Natural killer cell treated with Interleukin-12 subunit alpha and Interleukin-12 subunit beta and Interleukin-15 and Interleukin-18, amount 100 ng/mL, for 72 hours (primary cell): Measurements from ENCODE around the gene ANO5. TPM values are rescaled to one million over a fixed set of nuclear protein-coding genes. Genes with fewer than 3 reads are reported as not detected.

Experiments
- ATAC-seq, 2 donors: fragments of 150-1000 bp; cut with Tn5 transposase in 1 of 2; sonication (Bioruptor Pico), chemical (Tn5 transposase) in 1 of 2; 2 replicates each; pipeline ENCODE4 v1.10.0; 2021
- DNase-seq: peaks from one replicate; pipeline ENCODE4 v3.0.0; 2022; ENCODE audit warnings: low spot score
- H3K27ac Mint-ChIP-seq, 2 donors: 1 replicate in 1 of 2; 2 replicates in 1 of 2; pipeline ENCODE4 v1.8.0; 2022; ENCODE audit warnings: mixed read lengths in 2 of 2, mild to moderate bottlenecking in 1 of 2, moderate library complexity in 1 of 2
- H3K27me3 Mint-ChIP-seq, 2 donors: 1 replicate in 1 of 2; 2 replicates in 1 of 2; pipeline ENCODE4 v1.8.0; 2022; ENCODE audit warnings: mixed read lengths in 2 of 2
- H3K36me3 Mint-ChIP-seq: one replicate; pipeline ENCODE4 v1.8.0; 2022; ENCODE audit warnings: mixed read lengths
- H3K4me1 Mint-ChIP-seq, 2 donors: 1 replicate in 1 of 2; 2 replicates in 1 of 2; pipeline ENCODE4 v1.8.0; 2022; ENCODE audit warnings: low read depth in 2 of 2, mixed read lengths in 2 of 2, mild to moderate bottlenecking in 1 of 2
- H3K4me3 Mint-ChIP-seq: one replicate; pipeline ENCODE4 v1.8.0; 2022; ENCODE audit warnings: mixed read lengths
- H3K9me3 Mint-ChIP-seq: 2 replicates; pipeline ENCODE4 v1.8.0; 2022; ENCODE audit warnings: mixed read lengths
- total RNA-seq, 2 donors: library from RNA; stranded (reverse); gene quantifications; one replicate each; pipeline ENCODE4 v1.2.3, GENCODE V29; 2022

The ANO5 gene, protein sequence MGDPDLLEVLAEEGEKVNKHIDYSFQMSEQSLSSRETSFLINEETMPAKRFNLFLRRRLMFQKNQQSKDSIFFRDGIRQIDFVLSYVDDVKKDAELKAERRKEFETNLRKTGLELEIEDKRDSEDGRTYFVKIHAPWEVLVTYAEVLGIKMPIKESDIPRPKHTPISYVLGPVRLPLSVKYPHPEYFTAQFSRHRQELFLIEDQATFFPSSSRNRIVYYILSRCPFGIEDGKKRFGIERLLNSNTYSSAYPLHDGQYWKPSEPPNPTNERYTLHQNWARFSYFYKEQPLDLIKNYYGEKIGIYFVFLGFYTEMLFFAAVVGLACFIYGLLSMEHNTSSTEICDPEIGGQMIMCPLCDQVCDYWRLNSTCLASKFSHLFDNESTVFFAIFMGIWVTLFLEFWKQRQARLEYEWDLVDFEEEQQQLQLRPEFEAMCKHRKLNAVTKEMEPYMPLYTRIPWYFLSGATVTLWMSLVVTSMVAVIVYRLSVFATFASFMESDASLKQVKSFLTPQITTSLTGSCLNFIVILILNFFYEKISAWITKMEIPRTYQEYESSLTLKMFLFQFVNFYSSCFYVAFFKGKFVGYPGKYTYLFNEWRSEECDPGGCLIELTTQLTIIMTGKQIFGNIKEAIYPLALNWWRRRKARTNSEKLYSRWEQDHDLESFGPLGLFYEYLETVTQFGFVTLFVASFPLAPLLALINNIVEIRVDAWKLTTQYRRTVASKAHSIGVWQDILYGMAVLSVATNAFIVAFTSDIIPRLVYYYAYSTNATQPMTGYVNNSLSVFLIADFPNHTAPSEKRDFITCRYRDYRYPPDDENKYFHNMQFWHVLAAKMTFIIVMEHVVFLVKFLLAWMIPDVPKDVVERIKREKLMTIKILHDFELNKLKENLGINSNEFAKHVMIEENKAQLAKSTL
- total RNA-seq: not detected

DNA sequence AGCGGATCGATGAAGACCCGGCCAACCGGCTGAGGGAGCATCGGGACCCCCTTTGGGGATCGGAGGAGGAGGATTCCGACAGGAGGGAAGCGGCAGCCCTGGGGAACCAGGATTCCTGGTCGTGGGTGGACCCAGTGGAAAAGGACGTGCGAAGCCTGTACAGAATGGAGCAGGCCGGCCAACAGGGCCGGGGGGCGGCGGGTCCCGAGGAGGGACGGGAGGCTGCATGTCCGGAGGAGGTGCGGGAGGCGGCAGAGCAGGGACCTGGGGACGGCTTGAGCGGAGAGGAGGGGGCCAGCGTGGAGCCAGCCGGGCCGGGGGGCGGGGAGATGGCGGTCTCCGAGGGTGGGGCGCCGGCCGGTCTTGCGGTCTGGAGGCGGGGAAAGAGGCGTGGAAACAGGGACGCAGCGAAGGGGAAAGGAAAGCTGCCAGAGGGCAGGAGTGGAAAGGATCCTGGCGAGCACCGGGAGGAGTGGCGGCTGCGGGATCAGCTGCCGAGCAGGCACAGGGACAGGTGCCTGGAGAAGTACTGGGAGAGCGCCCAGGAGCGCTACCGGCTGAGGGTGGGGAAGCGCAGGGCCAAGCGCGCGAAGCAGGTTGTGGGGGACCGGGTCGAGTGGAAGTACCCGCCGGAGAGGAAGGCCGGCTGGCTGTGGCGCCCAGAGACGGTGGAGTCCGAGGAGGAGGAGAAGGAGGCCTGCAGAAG, at the start of gene ANO5:
Gene ANO5 (plus strand): TSS at position 444 of the 706 bp plus-strand sequence. CDS start 408 bp downstream, outside the sequence.
- peak in 1 of 2 donors; percentile 65 for ATAC-seq
- no peak within 1 kb of the TSS for H3K27ac Mint-ChIP-seq
- H3K27me3 Mint-ChIP-seq: peaks cover 7 to 24% of the 10 kb centered on the region in 2 donors
- DNase-seq: no peak
- peaks cover 0 to 7% of the 10 kb centered on the region in 2 donors for H3K4me1 Mint-ChIP-seq
- peaks cover 5% of the 10 kb centered on the region for H3K9me3 Mint-ChIP-seq
- H3K36me3 Mint-ChIP-seq: no peaks in the 10 kb centered on the region
- H3K4me3 Mint-ChIP-seq: peak within 1 kb of the TSS; percentile 61

DNA sequence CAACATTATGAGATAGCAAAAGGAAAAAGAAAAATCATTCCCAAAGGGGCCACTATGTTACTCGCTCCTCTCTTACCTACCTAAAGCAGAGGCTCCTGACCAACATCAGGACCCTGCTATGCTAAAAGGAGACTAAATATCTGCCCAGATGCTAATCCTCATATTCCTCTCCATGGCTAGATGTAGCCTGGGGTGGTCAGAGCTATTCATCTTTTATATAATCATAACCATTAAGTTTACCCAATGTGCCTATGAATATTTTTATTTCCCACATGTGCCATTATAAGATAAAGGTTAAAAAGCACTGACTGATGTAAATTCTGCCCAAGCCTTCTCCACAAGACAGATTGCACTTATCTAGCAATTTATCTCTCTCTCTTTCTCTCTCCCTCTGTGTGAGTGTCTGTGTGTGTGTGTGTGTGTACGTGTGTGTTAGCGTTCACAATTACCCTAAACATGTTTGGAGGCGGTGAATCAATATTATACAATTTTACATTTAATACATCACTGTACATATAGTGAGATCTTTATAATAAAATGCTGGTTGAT, 41.2 kb upstream of the ANO5 start:
- no peak for DNase-seq
- peaks cover 5% of the 10 kb centered on the region for H3K36me3 Mint-ChIP-seq
- ATAC-seq: no peak
- H3K4me3 Mint-ChIP-seq: no peak overlapping the region
- no peak overlapping the region for H3K27ac Mint-ChIP-seq
- no peaks in the 10 kb centered on the region for H3K27me3 Mint-ChIP-seq
- no peaks in the 10 kb centered on the region for H3K4me1 Mint-ChIP-seq
- peaks cover 8% of the 10 kb centered on the region for H3K9me3 Mint-ChIP-seq

DNA sequence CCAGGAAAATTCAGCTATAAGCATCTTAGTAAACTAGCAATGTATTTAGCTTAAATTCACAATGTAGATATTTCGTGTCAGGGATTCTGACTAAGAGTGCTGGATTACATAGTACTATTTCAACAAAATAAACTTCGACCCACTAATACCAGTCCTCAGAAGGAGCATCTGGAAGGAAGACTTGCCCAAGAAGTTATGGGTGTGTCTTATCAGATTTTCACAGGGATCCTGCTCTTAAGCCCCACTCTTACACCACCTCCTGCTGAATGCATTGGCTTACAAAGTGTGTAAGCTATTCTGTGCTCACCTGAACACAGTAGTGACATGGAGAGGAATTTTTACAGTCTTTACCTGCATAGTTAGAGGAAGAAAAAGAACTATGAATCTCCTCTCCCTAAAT, 35.4 kb upstream of the ANO5 start:
- no peak for ATAC-seq
- H3K36me3 Mint-ChIP-seq: no peaks in the 10 kb centered on the region
- no peaks in the 10 kb centered on the region for H3K27me3 Mint-ChIP-seq
- no peaks in the 10 kb centered on the region for H3K9me3 Mint-ChIP-seq
- H3K27ac Mint-ChIP-seq: no peak overlapping the region
- no peaks in the 10 kb centered on the region for H3K4me1 Mint-ChIP-seq
- DNase-seq: no peak
- no peak overlapping the region for H3K4me3 Mint-ChIP-seq

DNA sequence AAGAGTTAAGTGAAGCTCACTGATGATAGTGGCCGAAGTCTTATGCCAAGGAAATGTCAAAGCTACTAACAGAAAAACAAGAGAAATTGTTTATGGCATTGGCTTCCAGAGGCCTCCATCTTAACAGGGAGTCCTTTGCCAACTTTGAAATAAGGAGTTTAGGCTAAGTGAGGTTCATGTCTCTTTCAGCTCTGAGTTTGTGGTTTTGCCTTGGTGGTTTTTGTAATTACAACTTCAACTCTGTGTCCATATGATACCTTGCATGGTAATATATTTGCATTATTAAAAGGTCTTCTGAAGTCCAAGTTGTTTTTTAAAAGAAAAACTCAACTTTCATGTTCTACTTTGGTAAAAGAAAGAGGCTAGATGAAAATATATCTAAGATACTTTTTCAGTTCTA, 31.4 kb upstream of the ANO5 start:
- Mint-ChIP-seq H3K4me3 (no peak overlapping the region), H3K4me1 (no peaks in the 10 kb centered on the region), H3K36me3 (no peaks in the 10 kb centered on the region), H3K27ac (no peak overlapping the region), H3K27me3 (no peaks in the 10 kb centered on the region), H3K9me3 (no peaks in the 10 kb centered on the region)
- no peak for ATAC-seq
- no peak for DNase-seq

DNA sequence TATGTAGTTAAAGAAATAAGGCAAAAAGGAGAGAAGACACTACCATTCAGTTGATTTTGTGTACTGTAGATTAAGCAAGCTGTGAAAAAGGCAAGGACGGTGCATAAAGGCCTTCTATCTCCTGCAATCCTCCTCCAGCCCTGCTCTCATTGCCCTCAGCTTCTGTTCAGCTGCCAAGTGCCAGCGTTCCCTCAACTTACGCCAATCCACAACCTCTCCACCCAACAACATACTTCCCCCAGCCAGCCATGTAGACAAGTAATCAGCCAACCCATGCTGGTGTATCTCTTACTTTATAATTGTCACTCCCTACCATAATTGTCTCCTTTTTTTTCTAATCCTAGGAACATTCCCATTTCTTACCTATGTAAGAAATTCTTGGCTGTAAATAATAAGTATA, 30.1 kb upstream of the ANO5 start:
- H3K36me3 Mint-ChIP-seq: no peaks in the 10 kb centered on the region
- no peaks in the 10 kb centered on the region for H3K27me3 Mint-ChIP-seq
- DNase-seq: no peak
- ATAC-seq: no peak
- H3K27ac Mint-ChIP-seq: no peak overlapping the region
- H3K4me1 Mint-ChIP-seq: no peaks in the 10 kb centered on the region
- no peak overlapping the region for H3K4me3 Mint-ChIP-seq
- no peaks in the 10 kb centered on the region for H3K9me3 Mint-ChIP-seq

DNA sequence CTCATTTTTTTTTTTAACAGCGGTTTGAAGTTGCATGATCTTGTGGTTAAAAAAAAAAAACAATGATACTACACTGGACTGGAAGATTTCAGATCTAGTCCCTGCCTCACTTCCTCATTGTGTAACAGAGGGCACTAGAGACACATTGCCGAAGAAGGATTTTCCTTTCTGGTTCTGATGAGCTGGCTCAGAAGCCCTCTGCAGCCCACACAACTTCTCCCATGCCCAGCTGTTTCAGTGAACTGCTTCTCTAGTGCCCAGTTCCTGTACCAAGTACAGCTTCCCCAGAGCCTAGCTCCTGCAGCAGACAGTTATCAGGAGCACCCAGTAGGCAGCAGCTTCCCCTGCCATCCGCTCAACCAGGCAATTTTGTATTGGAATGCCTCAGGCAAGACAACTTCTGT, 29.5 kb upstream of the ANO5 start:
- H3K9me3 Mint-ChIP-seq: no peaks in the 10 kb centered on the region
- no peak overlapping the region for H3K4me3 Mint-ChIP-seq
- ATAC-seq (peak in 1 of 2 donors; percentile 48), DNase-seq (no peak)
- H3K36me3 Mint-ChIP-seq: no peaks in the 10 kb centered on the region
- H3K27me3 Mint-ChIP-seq: no peaks in the 10 kb centered on the region
- H3K27ac Mint-ChIP-seq: no peak overlapping the region
- H3K4me1 Mint-ChIP-seq: no peaks in the 10 kb centered on the region

DNA sequence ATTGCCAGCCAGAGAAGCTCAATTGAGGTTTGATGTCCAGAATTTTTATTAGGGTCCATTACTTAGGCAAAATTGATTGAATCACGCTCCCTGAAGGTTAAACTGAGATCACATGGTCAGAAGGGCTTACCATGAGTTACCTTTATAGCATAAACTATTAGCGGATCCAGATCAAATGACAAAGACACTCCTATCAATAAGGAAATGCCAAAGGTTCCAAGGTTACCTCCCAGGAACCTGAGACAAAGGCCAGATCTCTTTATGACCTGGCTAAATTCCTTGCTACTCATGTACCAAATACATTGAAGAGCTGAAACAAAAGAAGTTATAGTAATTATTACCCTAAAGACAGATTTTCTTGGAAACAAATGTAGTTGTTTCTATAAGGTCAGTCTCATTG, 27.8 kb upstream of the ANO5 start:
- Mint-ChIP-seq H3K27me3 (no peaks in the 10 kb centered on the region), H3K4me1 (no peaks in the 10 kb centered on the region), H3K4me3 (no peak overlapping the region), H3K27ac (no peak overlapping the region), H3K9me3 (no peaks in the 10 kb centered on the region), H3K36me3 (no peaks in the 10 kb centered on the region)
- ATAC-seq: no peak
- DNase-seq: no peak

DNA sequence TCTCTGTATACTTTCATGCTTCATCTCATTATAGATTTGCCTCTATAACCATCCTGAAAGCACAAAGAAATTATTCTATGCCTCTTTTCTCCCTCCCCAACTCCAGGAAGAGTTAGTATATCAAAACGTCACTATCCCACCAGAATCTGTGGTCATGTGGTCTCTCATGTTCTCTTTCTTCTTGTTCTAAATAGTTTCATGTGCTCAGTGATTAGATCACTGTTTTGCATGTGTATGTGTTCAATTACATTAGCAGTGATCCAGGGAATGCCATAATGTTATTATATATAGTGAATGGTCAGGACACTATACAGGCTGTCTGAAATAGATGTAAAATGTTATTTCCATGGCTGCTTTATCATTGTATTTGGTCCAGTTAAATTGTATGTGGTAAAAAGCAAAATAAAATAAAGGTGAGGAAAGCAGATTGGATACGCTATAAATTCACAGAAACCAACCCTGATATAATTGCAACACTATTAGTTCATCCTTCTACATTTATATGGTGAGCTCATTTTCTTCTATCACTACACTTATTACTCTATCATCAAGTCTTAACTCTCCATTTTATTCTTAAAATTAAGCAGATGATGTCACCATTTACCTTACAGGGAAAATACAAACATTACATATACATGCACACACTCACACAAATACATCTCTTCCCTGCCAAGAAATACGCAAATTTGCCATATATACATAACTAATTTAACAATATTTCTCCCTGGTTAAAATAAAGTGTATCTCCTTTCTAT, 26.9 kb upstream of the ANO5 start:
- Mint-ChIP-seq H3K27ac (no peak overlapping the region), H3K4me3 (no peak overlapping the region), H3K4me1 (no peaks in the 10 kb centered on the region), H3K27me3 (no peaks in the 10 kb centered on the region), H3K36me3 (no peaks in the 10 kb centered on the region), H3K9me3 (no peaks in the 10 kb centered on the region)
- DNase-seq (no peak), ATAC-seq (no peak)

DNA sequence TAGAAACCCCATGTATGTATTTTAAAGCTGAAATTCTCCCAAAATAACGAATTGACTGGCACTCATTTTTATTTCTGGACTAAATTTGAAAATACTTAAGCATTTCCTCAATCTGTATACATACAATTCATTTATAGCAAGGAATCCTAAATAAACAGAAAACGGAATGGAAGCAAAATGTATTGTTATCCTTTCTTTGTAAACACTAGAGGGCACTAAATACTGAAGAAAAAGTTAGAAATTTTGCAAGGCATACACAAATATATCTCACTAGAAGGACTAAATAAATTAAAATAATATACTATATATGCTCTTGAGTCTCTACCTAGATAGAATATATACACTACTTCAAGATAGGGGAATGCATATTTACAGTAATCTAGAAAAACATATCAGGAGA, 23.1 kb upstream of the ANO5 start:
- Mint-ChIP-seq H3K27me3 (no peaks in the 10 kb centered on the region), H3K36me3 (no peaks in the 10 kb centered on the region), H3K4me3 (no peak overlapping the region), H3K27ac (no peak overlapping the region), H3K9me3 (no peaks in the 10 kb centered on the region), H3K4me1 (no peaks in the 10 kb centered on the region)
- DNase-seq (no peak), ATAC-seq (no peak)

DNA sequence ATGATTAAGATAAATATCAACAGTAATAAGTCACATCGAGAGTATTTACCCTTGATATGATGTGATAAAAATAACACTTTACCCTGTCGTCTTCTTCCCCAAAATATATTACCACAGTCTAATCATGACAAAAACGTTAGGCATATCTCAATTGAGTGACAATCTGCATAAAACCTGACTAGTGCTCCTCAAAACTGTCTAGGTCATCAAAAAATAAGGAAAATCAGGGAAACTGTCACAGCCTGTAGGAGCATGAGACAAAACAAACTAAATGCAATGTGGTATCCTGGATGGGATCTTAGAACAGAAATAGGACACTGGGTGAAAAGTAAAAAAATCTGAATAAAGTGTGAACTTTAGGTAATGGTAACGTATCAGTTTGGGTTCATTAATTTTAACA, 19.4 kb upstream of the ANO5 start:
- H3K27ac Mint-ChIP-seq: no peak overlapping the region
- H3K4me1 Mint-ChIP-seq: no peaks in the 10 kb centered on the region
- H3K4me3 Mint-ChIP-seq: no peak overlapping the region
- no peak for ATAC-seq
- no peak for DNase-seq
- H3K9me3 Mint-ChIP-seq: no peaks in the 10 kb centered on the region
- no peaks in the 10 kb centered on the region for H3K36me3 Mint-ChIP-seq
- H3K27me3 Mint-ChIP-seq: no peaks in the 10 kb centered on the region

DNA sequence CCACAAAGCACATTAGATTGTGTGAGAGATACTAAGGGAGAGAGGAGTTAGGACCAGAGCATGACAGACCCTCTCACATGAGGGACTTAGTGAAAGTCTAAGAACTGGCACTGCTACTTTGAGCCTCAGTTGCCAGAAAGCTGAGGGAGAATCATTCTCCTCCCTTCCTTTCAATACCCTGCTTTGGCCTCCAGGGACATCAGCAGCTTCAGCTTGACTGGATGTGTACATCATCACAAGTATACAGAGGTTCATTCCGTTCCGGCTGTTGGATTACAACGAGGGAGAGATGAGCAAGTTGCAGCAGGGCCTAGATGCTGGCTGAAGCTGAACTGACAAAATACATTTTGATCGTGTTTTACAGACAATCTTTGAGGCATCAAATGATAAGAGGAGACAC, 15.7 kb upstream of the ANO5 start:
- Mint-ChIP-seq H3K9me3 (peaks cover 3% of the 10 kb centered on the region), H3K36me3 (no peaks in the 10 kb centered on the region), H3K27ac (no peak overlapping the region), H3K4me1 (no peaks in the 10 kb centered on the region), H3K27me3 (no peaks in the 10 kb centered on the region), H3K4me3 (no peak overlapping the region)
- ATAC-seq (no peak), DNase-seq (no peak)

DNA sequence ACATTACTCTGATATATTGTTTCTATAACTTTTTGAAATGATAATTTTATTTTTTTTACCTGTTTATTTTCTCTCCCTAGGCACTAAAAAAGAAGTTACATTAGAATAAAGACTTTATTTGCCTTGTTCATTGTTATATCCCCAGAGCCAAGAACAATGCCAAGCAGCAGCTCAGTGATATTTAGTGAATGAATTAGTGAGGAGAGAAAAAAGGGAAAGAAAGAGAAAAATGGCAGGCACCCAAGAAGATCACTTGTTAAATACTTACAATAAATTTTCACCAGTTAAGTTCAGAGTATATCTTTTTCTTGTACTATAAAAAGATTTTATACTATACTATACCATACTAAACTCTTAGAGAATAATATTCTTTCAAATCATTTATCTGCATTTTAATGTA, 13.3 kb upstream of the ANO5 start:
- Mint-ChIP-seq H3K36me3 (no peaks in the 10 kb centered on the region), H3K9me3 (peaks cover 3% of the 10 kb centered on the region), H3K27ac (no peak overlapping the region), H3K4me1 (no peaks in the 10 kb centered on the region), H3K4me3 (no peak overlapping the region), H3K27me3 (no peaks in the 10 kb centered on the region)
- DNase-seq: no peak
- no peak for ATAC-seq

DNA sequence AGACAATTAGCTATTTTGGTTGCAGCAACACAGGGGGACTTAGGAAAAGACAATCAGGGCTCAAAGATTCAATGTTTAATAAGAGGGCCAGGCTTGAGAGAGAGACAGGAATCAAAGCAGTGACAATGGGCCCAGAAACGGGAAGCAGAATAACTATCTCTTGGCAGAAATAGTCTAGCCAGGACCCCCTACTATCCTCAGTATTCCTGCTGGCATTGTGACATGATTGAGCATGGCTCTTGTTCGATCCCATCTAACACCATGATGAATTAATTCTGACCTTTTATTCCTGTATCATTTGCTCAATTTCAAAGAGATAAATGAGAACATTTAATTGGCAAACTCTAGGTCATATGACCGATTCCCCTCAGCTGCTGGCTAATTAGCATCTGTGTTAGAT, 12.8 kb upstream of the ANO5 start:
- ATAC-seq: no peak
- Mint-ChIP-seq H3K4me3 (no peak overlapping the region), H3K9me3 (peaks cover 3% of the 10 kb centered on the region), H3K27me3 (no peaks in the 10 kb centered on the region), H3K36me3 (no peaks in the 10 kb centered on the region), H3K4me1 (no peaks in the 10 kb centered on the region), H3K27ac (no peak overlapping the region)
- no peak for DNase-seq
